ENCODE data around the gene UNC13B.

DNA sequence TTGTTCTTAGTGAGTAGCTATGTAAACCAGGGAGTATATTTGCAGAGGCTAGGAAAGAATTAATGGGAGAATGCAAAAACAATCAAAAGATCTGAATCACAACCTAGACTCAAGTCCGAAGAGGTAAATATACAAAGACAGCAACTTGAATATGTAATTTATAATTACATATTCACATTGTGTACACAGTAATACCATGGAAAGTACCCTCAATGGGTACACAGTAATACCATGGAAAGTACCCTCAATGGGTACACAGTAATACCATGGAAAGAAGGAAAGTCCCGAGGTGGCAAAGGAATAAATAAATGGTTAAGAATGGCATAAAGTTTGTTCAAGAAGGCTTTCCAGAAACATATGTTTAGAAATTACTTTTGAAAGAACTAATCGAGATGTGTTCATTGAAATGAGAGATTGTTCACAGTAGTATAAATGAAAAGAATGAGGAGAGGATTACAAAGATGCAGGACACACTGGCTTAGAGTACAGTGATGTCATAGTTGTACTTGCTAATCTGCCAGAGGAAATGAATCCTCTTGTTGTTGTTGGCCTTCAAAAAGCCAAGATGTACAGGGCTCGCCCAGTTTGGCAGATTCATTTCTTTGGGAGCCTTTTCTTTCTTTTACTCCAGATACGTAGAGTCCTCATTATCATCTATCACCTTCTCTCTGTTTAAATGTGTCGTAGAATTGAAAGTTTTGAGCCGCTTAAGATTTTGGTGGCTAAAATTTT is 116.0 kb downstream of the UNC13B start:
- TF ChIP-seq, protein P1, sequence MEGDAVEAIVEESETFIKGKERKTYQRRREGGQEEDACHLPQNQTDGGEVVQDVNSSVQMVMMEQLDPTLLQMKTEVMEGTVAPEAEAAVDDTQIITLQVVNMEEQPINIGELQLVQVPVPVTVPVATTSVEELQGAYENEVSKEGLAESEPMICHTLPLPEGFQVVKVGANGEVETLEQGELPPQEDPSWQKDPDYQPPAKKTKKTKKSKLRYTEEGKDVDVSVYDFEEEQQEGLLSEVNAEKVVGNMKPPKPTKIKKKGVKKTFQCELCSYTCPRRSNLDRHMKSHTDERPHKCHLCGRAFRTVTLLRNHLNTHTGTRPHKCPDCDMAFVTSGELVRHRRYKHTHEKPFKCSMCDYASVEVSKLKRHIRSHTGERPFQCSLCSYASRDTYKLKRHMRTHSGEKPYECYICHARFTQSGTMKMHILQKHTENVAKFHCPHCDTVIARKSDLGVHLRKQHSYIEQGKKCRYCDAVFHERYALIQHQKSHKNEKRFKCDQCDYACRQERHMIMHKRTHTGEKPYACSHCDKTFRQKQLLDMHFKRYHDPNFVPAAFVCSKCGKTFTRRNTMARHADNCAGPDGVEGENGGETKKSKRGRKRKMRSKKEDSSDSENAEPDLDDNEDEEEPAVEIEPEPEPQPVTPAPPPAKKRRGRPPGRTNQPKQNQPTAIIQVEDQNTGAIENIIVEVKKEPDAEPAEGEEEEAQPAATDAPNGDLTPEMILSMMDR (conservative IDR thresholded peaks at IDR 0.05; ENCODE audit: low read depth in 2 of 2) = no peak
- TF ChIP-seq, protein P2, sequence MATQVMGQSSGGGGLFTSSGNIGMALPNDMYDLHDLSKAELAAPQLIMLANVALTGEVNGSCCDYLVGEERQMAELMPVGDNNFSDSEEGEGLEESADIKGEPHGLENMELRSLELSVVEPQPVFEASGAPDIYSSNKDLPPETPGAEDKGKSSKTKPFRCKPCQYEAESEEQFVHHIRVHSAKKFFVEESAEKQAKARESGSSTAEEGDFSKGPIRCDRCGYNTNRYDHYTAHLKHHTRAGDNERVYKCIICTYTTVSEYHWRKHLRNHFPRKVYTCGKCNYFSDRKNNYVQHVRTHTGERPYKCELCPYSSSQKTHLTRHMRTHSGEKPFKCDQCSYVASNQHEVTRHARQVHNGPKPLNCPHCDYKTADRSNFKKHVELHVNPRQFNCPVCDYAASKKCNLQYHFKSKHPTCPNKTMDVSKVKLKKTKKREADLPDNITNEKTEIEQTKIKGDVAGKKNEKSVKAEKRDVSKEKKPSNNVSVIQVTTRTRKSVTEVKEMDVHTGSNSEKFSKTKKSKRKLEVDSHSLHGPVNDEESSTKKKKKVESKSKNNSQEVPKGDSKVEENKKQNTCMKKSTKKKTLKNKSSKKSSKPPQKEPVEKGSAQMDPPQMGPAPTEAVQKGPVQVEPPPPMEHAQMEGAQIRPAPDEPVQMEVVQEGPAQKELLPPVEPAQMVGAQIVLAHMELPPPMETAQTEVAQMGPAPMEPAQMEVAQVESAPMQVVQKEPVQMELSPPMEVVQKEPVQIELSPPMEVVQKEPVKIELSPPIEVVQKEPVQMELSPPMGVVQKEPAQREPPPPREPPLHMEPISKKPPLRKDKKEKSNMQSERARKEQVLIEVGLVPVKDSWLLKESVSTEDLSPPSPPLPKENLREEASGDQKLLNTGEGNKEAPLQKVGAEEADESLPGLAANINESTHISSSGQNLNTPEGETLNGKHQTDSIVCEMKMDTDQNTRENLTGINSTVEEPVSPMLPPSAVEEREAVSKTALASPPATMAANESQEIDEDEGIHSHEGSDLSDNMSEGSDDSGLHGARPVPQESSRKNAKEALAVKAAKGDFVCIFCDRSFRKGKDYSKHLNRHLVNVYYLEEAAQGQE (IDR thresholded peaks at IDR 0.05; ENCODE audit: unreplicated experiment) = no peak
- TF ChIP-seq POLR2AphosphoS5 (IDR thresholded peaks at IDR 0.05; ENCODE audit: low read depth) (no peak), EZH2phosphoT487 (IDR thresholded peaks at IDR 0.05; ENCODE audit: unreplicated experiment) (no peak), CREB1 (CRISPR knock-in tag; IDR thresholded peaks at IDR 0.05; ENCODE audit: low read depth) (no peak), EZH2 (IDR thresholded peaks at IDR 0.05; ENCODE audit: low read depth, unreplicated experiment) (no peak), ETS1 (IDR thresholded peaks at IDR 0.05) (no peak), ZNF462 (CRISPR knock-in tag; IDR thresholded peaks at IDR 0.05) (no peak), ZNF331 (CRISPR knock-in tag; IDR thresholded peaks at IDR 0.05; ENCODE audit: low read depth) (no peak), JUNB (IDR thresholded peaks at IDR 0.05; ENCODE audit: unreplicated experiment) (no peak), NANOG (IDR thresholded peaks at IDR 0.05; ENCODE audit: borderline replicate concordance) (no peak), STAT1 (IDR thresholded peaks at IDR 0.05; ENCODE audit: unreplicated experiment) (no peak)
